HL-60 (cell line): ENCODE results near the gene BOD1L1.

Experiments used
- DNase-seq, 2 experiments: peaks; one replicate each; pipeline ENCODE4 v3.0.0-alpha.2; 2010 to 2020; ENCODE audit warnings: low read depth in 1 of 2, low spot score in 1 of 2
- H3K27ac ChIP-seq: fragments of 250-450 bp; sonication (Bioruptor Pico); replicated peaks from 2 replicates; pipeline ENCODE4 v1.5.1; 2020; ENCODE audit warnings: mild to moderate bottlenecking, moderate library complexity
- H3K27me3 ChIP-seq: fragments of 250-450 bp; sonication (Bioruptor Pico); 2 replicates; pipeline ENCODE4 v1.5.1; 2021; ENCODE audit warnings: mild to moderate bottlenecking, moderate library complexity; ENCODE audit not compliant: insufficient read depth, poor library complexity, severe bottlenecking
- H3K4me3 ChIP-seq: replicated peaks from 2 replicates; pipeline ENCODE4 v1.5.1; 2011; ENCODE audit warnings: mild to moderate bottlenecking, control low read depth, low read length; ENCODE audit not compliant: insufficient read depth
- CTCF ChIP-seq: IDR thresholded peaks from one replicate; pipeline ENCODE4 v1.5.1; 2011; ENCODE audit warnings: low read length, control low read depth, inconsistent platforms; ENCODE audit not compliant: insufficient read depth
- GABPA ChIP-seq: IDR thresholded peaks from 2 replicates; pipeline ENCODE4 v1.6.1; 2012; ENCODE audit warnings: low read depth
- POLR2AphosphoS5 ChIP-seq: IDR thresholded peaks from 2 replicates; pipeline ENCODE4 v1.6.1; 2012; ENCODE audit warnings: low read depth
- SPI1 ChIP-seq: IDR thresholded peaks from 2 replicates; pipeline ENCODE4 v1.6.1; 2012; ENCODE audit warnings: low read depth, mild to moderate bottlenecking, borderline replicate concordance
- TF ChIP-seq, protein P1 (sequence below): IDR thresholded peaks from 2 replicates; pipeline ENCODE4 v1.6.1; 2012; ENCODE audit warnings: low read depth; ENCODE audit not compliant: insufficient replicate concordance

Gene BOD1L1

GRCh38 chr4:13537011-13537831, 90.3 kb downstream of the BOD1L1 start:
- H3K27ac ChIP-seq: no peak overlapping the region
- peaks cover 89% of the 10 kb centered on the region for H3K27me3 ChIP-seq
- TF ChIP-seq CTCF (no peak), GABPA (no peak), POLR2AphosphoS5 (no peak), SPI1 (no peak)
- TF ChIP-seq, protein P1, sequence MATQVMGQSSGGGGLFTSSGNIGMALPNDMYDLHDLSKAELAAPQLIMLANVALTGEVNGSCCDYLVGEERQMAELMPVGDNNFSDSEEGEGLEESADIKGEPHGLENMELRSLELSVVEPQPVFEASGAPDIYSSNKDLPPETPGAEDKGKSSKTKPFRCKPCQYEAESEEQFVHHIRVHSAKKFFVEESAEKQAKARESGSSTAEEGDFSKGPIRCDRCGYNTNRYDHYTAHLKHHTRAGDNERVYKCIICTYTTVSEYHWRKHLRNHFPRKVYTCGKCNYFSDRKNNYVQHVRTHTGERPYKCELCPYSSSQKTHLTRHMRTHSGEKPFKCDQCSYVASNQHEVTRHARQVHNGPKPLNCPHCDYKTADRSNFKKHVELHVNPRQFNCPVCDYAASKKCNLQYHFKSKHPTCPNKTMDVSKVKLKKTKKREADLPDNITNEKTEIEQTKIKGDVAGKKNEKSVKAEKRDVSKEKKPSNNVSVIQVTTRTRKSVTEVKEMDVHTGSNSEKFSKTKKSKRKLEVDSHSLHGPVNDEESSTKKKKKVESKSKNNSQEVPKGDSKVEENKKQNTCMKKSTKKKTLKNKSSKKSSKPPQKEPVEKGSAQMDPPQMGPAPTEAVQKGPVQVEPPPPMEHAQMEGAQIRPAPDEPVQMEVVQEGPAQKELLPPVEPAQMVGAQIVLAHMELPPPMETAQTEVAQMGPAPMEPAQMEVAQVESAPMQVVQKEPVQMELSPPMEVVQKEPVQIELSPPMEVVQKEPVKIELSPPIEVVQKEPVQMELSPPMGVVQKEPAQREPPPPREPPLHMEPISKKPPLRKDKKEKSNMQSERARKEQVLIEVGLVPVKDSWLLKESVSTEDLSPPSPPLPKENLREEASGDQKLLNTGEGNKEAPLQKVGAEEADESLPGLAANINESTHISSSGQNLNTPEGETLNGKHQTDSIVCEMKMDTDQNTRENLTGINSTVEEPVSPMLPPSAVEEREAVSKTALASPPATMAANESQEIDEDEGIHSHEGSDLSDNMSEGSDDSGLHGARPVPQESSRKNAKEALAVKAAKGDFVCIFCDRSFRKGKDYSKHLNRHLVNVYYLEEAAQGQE: no peak
- peak in 1 of 2 experiments; percentile 48 for DNase-seq
- no peak overlapping the region for H3K4me3 ChIP-seq

GRCh38 chr4:13536607-13537006, 90.9 kb downstream of the BOD1L1 start:
- Histone ChIP-seq H3K4me3 (no peak overlapping the region), H3K27me3 (peaks cover 86% of the 10 kb centered on the region), H3K27ac (no peak overlapping the region)
- DNase-seq: no peak
- no peak for TF ChIP-seq POLR2AphosphoS5

DNA sequence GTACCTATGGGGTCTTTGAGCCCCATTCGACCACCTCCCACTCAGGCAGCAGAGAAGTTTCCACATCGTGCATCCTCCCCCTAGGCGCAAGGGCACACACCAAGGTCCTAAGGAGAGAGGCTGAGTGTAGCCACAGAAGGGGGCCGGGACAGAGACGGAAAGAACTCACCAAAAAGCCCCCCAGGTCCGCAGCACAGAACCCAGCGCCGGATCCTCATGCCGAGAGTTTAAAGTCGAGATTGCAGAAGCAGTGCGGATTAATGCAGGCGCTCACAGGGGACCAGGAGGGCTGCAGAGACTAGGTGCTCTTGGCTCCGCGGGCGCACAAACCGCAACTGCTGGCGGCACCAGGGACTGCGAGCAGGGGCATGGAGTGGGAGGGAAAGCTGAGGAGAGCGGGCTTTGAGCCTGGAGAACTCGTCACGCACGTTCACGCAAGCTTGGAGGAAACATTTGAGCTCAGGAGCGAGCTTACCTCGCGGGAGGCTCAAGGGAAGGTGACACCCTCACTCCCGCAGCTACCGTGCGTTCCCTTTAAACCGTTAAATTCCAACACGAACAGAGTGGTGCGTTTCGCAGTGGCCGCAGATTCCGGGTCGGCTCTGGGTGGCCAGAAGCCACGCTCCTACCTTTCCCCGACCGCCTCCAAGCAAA, 91.7 kb downstream of the BOD1L1 start:
- Histone ChIP-seq H3K27me3 (peaks cover 84% of the 10 kb centered on the region), H3K4me3 (no peak overlapping the region), H3K27ac (no peak overlapping the region)
- no peak for DNase-seq
- TF ChIP-seq GABPA (no peak), SPI1 (no peak), CTCF (no peak), POLR2AphosphoS5 (no peak)
- TF ChIP-seq, protein P1: no peak

DNA sequence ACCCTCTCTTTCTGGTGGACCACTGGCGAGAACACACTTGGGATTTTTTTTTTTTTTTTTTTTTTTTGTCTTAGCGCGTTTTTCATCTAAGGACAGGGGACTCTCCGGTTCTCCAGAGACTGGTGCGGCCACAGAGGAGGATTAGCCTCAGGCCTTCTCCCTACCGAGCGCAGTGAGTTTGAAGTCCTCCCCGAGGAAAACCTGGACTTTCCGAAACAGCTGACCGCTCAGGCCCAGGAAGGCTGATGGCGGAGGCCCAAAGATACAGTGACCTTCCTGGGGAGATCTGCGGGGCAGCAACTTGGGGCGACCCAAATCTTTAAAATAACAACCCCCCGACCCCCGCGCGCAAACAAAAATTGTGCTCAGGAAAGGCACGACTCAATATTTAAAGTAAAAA, 92.4 kb downstream of the BOD1L1 start:
- TF ChIP-seq CTCF: no peak
- TF ChIP-seq, protein P1: no peak
- no peak for TF ChIP-seq GABPA
- TF ChIP-seq SPI1: no peak
- TF ChIP-seq POLR2AphosphoS5: no peak
- no peak for DNase-seq
- Histone ChIP-seq H3K4me3 (no peak overlapping the region), H3K27me3 (peaks cover 76% of the 10 kb centered on the region), H3K27ac (no peak overlapping the region)
